ENCODE measurements around the gene OTUB2. TPM values are rescaled to one million over a fixed set of nuclear protein-coding genes. Genes with fewer than 3 reads are reported as not detected.

Gene OTUB2
- total and polyA plus RNA-seq, 8 donors: 0.30 to 1.3 (median 0.66) TPM

DNA sequence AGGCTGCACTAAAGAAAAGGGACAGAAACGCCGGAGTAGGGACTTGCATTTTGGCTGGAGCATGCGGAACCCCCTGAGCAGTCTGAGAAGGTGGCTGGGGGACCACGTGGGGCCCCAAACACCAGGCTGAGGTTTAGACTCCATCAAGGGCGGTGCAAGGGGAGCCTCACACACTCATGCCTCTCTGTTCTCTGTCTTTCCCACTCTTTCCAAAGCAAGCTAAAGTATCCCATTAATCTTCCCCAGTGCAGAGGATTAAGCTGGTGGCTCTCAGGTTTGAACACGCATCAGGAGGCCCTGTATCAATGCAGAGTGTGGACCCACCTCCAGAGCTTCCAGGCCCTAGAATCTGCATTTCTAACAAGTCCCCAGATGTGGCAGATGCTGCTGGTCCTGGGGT is 15.5 kb upstream of the OTUB2 start:
- Histone ChIP-seq H3K27me3 (no peaks in the 10 kb centered on the region), H3K9me3 (no peaks in the 10 kb centered on the region), H3K36me3 (no peaks in the 10 kb centered on the region), H3K27ac (no peak overlapping the region), H3K4me1 (no peaks in the 10 kb centered on the region), H3K4me3 (no peak overlapping the region)
- 71 to 94% methylated on average over 6 of the region's 6 CpGs for WGBS, 2 donors
- intact Hi-C loops (cut with DNase I): no loop called here
- ATAC-seq (no peak), FAIRE-seq (no peak), DNase-seq (no peak)
- TF ChIP-seq, protein P1, sequence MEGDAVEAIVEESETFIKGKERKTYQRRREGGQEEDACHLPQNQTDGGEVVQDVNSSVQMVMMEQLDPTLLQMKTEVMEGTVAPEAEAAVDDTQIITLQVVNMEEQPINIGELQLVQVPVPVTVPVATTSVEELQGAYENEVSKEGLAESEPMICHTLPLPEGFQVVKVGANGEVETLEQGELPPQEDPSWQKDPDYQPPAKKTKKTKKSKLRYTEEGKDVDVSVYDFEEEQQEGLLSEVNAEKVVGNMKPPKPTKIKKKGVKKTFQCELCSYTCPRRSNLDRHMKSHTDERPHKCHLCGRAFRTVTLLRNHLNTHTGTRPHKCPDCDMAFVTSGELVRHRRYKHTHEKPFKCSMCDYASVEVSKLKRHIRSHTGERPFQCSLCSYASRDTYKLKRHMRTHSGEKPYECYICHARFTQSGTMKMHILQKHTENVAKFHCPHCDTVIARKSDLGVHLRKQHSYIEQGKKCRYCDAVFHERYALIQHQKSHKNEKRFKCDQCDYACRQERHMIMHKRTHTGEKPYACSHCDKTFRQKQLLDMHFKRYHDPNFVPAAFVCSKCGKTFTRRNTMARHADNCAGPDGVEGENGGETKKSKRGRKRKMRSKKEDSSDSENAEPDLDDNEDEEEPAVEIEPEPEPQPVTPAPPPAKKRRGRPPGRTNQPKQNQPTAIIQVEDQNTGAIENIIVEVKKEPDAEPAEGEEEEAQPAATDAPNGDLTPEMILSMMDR (IDR thresholded peaks at IDR 0.05): no peak

DNA sequence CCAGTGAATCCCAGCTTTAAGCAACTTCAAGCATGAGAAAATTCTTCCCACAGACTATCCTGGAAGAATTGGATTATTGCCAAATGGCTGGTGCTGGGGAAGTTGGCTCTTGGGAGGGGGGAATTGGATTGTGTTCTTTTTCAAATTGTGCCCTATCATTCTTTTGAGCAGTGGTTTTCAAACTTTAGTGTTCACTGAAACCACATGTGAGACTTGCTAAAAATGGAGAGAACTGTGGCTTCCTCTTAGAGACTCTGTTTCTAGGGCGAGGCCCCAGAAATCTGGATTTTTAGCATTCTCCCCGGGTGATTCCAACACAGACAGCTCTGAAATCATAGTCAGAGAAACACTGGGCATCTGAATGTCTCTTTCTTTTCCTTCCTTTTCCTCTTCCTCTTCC is 14.3 kb upstream of the OTUB2 start:
- H3K36me3 ChIP-seq: no peaks in the 10 kb centered on the region
- TF ChIP-seq, protein P1 (IDR thresholded peaks at IDR 0.05): no peak
- DNase-seq (no peak), FAIRE-seq (no peak), ATAC-seq (no peak)
- no peaks in the 10 kb centered on the region for H3K9me3 ChIP-seq
- intact Hi-C loops (cut with DNase I): no loop called here
- H3K4me1 ChIP-seq: no peaks in the 10 kb centered on the region
- H3K27ac ChIP-seq: no peak overlapping the region
- H3K4me3 ChIP-seq: no peak overlapping the region
- WGBS, 2 donors: 71 to 84% methylated on average over 2 of the region's 2 CpGs
- no peaks in the 10 kb centered on the region for H3K27me3 ChIP-seq

DNA sequence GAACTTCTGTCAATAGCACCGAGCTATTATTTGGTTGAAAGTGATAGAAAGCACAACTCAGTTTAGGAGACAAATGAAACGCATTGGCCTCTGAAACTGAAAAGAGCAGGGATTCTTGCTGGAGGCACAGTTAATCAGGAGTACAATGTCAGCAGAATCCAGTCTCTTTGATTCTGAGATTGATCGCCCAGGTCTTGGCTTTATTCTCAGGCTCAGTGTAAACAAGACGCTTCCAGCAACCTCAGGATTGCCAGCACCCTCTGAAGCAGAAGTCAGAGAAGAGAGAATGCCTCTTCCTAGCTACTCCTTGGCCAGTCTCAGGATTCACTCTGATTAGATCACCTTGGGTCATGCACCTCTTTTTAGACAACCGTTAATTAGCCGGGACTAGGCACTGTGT is 11.8 kb upstream of the OTUB2 start:
- FAIRE-seq (no peak), DNase-seq (no peak), ATAC-seq (no peak)
- Histone ChIP-seq H3K27ac (no peak overlapping the region), H3K9me3 (no peaks in the 10 kb centered on the region), H3K27me3 (no peaks in the 10 kb centered on the region), H3K4me3 (no peak overlapping the region), H3K4me1 (peaks cover 0 to 5% (median 0%) of the 10 kb centered on the region in 3 donors), H3K36me3 (no peaks in the 10 kb centered on the region)
- 65 to 79% methylated on average over 6 of the region's 6 CpGs for WGBS, 2 donors
- TF ChIP-seq, protein P1 (IDR thresholded peaks at IDR 0.05): no peak
- intact Hi-C loops (cut with DNase I): no loop called here

DNA sequence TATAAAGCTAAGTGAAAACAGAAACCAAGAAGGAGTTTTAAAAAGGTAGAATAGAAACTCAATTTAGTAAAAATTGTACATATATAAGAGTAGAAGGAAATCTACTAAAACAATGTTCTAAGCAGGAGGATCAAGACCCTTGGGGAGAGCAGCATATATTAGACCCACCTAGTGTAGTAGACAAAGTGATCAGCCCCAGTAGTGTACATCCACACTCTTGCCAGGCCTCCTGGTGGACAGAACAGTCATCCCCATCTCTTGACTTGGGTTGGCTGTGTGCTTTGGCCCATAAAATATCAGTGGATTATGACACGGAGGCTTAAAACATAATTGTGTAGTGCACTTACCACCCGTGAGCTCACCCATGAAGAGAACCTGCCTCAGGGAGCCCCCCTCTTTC is 10.9 kb upstream of the OTUB2 start:
- ATAC-seq: no peak
- no peak for FAIRE-seq
- intact Hi-C loops (cut with DNase I): no loop called here

DNA sequence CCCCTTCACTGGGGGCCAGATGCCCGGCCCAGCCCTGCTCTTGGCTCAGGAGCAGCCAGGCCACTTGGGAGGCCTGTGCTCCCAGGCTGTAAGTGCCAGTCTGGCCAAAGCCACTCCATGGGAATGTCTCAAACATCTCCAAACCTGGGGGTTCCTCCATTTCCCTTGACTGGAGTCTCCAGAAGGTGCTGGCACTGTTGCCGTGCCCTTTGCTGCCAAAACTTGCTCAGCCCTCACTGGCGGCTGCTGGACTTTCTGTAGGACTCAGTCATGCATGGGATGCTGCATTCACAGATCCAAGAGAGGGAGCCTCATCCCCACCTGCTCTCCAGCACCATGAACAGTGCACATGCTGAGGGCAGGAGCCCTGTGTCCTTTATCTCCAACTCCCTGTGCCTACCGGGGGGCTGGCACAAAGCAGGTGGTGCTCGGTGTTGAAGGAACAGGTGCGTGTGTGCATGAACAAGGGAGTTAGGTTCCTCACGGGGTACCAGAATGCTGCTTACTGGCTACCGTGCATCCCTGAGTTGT is 9.6 kb upstream of the OTUB2 start:
- FAIRE-seq (no peak), DNase-seq (no peak), ATAC-seq (no peak)
- Histone ChIP-seq H3K36me3 (no peaks in the 10 kb centered on the region), H3K9me3 (no peaks in the 10 kb centered on the region), H3K4me1 (peaks cover 0 to 5% (median 0%) of the 10 kb centered on the region in 3 donors), H3K27me3 (no peaks in the 10 kb centered on the region), H3K27ac (no peak overlapping the region), H3K4me3 (no peak overlapping the region)
- WGBS, 2 donors: 87% methylated on average over 8 of the region's 8 CpGs
- intact Hi-C loops (cut with DNase I): no loop called here
- TF ChIP-seq, protein P1 (IDR thresholded peaks at IDR 0.05): no peak

More for the DNA sequence above, 10.9 kb upstream of the OTUB2 start:
- H3K4me1 ChIP-seq: peaks cover 0 to 5% (median 0%) of the 10 kb centered on the region in 3 donors
- H3K4me3 ChIP-seq: no peak overlapping the region
- H3K36me3 ChIP-seq: no peaks in the 10 kb centered on the region
- DNase-seq: no peak
- TF ChIP-seq, protein P1 (IDR thresholded peaks at IDR 0.05): no peak
- no peaks in the 10 kb centered on the region for H3K27me3 ChIP-seq
- H3K27ac ChIP-seq: no peak overlapping the region
- 90% methylated on average over 2 of the region's 2 CpGs for WGBS, 2 donors
- no peaks in the 10 kb centered on the region for H3K9me3 ChIP-seq

Measured in pancreas (tissue), 10 donors.